ENCODE measurements around the gene CSTF2. TPM values are rescaled to one million over a fixed set of nuclear protein-coding genes. Genes with fewer than 3 reads are reported as not detected.

CSTF2 gene
- total RNA-seq, 2 donors from 2014 or later = 7.4 to 9.3 TPM

DNA sequence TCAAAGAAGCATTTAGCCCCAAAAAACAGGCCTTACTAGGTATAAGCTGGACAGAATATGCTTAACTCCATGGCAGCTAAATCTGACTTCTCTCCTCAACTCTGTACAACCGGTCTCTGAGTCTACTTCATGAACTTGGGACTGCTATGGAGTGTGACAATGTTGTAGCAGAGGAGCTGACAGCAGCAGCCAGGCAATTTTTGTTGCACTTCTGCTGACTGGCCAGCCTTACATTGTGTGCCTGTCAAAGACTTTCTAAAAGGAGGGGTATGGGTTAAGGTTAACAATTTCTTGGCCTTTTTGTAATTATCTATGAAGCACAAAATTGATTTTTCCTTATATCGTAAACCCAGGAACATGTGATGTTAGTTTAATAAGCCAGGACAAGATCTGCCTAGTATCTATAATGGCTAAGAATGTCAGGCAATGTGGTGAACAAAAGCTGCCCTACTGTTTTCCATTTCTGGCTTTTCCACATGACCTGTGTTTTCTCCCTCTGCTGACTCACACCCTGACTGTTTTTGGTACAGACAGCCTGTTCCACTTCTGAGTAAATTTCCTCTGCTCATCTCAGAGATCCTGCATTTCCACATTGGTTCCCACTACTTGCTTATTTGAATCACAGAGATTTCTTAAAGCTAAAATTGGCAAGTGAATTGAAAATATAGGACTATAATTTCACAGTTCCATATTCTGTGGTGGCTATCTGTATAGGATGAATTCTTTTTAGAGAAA lies 44.6 kb downstream of the CSTF2 start:
- intact Hi-C loops (cut with DNase I) = no loop called here
- DNase-seq (ENCODE audit: low spot score) = no peak

DNA sequence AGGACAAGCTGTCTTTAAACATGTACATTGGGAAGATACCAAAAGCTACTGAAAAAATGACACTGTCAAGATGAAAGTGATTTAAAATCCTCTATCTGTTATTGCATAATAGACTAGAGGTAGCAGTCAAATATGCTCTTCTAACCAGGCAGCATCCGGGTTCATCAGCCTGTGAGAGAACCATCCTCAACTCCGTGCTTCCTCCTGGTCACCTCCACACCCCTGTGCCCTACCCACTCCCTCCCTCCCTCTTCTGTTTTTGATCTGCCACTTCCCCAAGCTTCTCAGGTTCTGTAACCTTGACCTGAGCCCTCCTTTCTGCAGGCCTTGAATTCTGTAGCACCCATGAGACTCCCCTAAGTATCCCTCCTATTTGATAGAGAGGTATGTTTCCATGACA lies 48.1 kb downstream of the CSTF2 start:
- DNase-seq (ENCODE audit: low spot score) = no peak
- intact Hi-C loops (cut with DNase I) = no loop called here

DNA sequence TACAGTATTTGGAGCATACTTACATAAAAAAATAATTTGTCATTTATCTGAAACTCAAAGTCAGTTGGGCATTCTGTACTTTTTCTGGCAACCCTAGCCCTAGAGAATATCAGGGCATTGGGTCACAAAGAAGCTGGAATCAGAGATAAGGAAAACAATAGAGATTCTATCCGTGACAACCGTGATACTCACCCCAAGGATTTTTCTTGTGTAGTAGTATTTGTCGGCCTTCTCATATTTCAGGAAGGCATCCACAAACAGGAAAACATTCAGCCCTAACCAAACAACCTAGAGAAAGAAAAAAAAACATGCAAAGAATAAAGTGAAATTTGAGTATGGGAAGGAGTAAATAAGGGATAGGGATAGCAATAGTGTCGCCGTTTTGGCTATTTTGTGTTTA lies 50.3 kb downstream of the CSTF2 start:
- intact Hi-C loops (cut with DNase I) = no loop called here

DNA sequence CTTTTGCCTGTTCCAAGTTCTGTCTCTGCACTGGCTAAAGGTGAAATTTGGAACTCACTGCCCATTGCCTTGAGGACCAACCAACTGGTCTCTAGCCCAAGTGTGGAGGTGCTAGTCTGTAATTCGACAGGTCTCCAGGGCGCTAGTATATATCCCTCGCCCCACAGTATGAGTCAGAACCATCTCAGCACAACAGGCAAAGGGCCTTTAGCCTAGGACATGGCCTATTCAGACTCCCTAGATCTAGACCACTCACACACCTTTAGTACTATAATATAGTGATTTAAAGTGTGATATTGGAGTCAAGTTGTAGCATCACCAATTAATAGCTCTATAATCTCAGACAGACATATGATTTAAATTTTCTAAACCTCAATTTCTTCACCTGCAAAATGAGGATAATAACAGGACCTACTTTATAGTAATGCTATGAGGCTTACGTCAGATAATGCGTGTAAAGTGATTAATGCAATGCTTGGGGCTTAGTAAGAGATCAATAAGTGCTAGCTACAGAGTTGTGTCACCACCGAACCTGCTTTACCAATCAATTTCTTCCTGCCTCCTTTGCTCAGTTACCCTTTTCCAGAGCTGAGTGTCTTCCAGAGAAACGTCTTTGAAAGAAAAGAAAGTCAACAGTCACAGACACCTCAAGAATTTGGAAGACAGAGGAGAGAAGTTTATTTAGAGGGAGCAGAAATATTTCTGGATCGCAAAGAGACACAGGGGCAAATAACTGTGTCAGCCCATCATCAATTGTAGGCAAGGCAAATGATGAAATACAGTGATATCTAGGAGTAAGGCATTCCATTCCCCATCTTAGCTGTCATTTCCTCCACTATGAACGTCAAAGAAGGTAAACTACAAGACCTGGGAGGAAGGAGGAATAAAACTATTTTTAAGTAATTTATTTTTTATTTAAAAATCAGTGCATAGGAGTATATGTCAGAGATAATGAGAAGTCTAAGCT lies 51.7 kb downstream of the CSTF2 start:
- DNase-seq (ENCODE audit: low spot score) = no peak
- intact Hi-C loops (cut with DNase I) = no loop called here

More for the DNA sequence above, 50.3 kb downstream of the CSTF2 start:
- no peak for DNase-seq (ENCODE audit: low spot score)

DNA sequence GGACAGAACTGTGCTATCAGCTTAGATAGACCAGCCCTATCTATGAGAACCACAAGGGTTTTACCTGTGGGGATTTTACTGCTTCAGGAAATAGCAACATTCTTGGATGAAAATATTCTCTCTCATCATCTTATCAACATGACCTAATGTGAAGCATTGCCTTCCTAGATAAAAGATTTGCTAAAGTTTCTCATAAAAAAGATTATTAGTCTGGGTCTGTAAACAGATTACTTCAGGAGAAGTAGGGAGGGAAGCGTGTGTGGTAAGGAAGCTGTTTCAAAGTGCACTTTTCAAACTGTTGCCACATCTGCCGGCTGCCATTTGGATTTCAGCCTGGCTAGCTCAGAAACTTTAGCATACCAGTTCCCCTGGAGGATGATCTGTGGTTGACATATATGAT lies 54.1 kb downstream of the CSTF2 start, which contains the start of gene NOX1:
TSS of gene NOX1 (minus strand) at position 35 of the 400 bp plus-strand sequence. CDS start 220 bp downstream, outside the sequence.
- no peak for DNase-seq (ENCODE audit: low spot score)
- intact Hi-C loops (cut with DNase I) = no loop called here

DNA sequence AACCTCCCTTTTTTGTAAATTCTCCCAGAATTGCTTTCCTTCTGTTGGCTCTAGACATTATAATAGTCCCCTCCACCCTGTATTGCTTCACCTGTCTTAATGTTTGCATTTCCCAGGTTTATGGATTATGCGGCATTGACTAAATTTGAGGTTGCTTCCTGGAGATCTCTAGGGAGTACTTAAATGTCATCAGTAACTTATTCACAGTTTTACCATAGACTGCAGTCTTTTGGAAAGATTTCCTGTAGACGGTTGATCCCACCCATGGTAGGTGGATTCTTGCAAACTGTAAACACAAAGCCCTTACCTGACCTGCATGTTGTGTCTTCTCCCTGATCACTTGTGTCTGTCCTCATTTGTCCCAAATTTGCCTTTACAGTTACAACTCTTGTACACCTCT lies 60.2 kb downstream of the CSTF2 start:
- intact Hi-C loops (cut with DNase I) = no loop called here

DNA sequence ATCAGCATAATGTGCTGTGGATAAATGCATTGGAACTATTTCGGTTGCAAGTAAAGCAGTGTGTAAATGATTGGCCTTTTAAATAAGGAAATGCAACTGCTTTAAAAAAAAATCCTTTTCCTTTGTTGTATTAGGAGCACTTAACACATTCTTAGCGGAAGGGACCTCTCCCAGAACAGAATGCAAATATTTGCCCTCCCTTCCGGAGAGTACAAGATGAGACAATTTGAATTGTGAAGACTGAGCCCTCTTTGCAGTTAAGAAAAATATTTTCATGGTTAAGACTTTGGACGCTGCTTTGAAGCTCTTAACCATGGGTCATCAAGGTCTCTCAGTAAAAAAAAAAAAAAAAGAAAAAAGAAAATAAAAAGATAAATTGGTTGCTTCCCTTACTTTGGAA lies 63.5 kb downstream of the CSTF2 start:
- DNase-seq (ENCODE audit: low spot score) = no peak
- intact Hi-C loops (cut with DNase I) = no loop called here

More for the DNA sequence above, 60.2 kb downstream of the CSTF2 start:
- DNase-seq (ENCODE audit: low spot score) = no peak

Other genes with a start within 250 kb of the CSTF2 start
- gene TNMD, start 235.5 kb upstream of the CSTF2 start, total RNA-seq = under 1 TPM in 1 of 2 donors, not detected in 1; 0.43 TPM
- gene TSPAN6, start 183.6 kb upstream of the CSTF2 start, total RNA-seq = 10 to 100 TPM in 1 of 2 donors, 1 to 10 TPM in 1; 7.8 to 11.1 TPM
- gene SRPX2, start 176.2 kb upstream of the CSTF2 start, total RNA-seq = 10 to 100 TPM; 34.5 to 40.3 TPM
- gene SYTL4, start 88.3 kb upstream of the CSTF2 start, total RNA-seq = 10 to 100 TPM in 1 of 2 donors, 1 to 10 TPM in 1; 7.1 to 10.6 TPM
- gene NOX1, start 54.0 kb downstream of the CSTF2 start, total RNA-seq = not detected
- under 1 TPM; 0.14 TPM for gene XKRX, start 108.5 kb downstream of the CSTF2 start, total RNA-seq
- gene ARL13A, start 149.3 kb downstream of the CSTF2 start, total RNA-seq = not detected
- gene TRMT2B, start 231.7 kb downstream of the CSTF2 start, total RNA-seq = 10 to 100 TPM; 12.9 to 14.7 TPM

Data from posterior vena cava (tissue), 2 donors.